Measurements from ENCODE around the gene CLIP2. TPM values are rescaled to one million over a fixed set of nuclear protein-coding genes. Genes with fewer than 3 reads are reported as not detected.
"Not testable (repeated sequence)": the region's sequence is repeated elsewhere in the genome, so short reads cannot be mapped to it uniquely, and the experiment has no call there.

The CLIP2 gene
- total and polyA plus RNA-seq, 2 donors: 19.7 to 19.9 TPM

DNA sequence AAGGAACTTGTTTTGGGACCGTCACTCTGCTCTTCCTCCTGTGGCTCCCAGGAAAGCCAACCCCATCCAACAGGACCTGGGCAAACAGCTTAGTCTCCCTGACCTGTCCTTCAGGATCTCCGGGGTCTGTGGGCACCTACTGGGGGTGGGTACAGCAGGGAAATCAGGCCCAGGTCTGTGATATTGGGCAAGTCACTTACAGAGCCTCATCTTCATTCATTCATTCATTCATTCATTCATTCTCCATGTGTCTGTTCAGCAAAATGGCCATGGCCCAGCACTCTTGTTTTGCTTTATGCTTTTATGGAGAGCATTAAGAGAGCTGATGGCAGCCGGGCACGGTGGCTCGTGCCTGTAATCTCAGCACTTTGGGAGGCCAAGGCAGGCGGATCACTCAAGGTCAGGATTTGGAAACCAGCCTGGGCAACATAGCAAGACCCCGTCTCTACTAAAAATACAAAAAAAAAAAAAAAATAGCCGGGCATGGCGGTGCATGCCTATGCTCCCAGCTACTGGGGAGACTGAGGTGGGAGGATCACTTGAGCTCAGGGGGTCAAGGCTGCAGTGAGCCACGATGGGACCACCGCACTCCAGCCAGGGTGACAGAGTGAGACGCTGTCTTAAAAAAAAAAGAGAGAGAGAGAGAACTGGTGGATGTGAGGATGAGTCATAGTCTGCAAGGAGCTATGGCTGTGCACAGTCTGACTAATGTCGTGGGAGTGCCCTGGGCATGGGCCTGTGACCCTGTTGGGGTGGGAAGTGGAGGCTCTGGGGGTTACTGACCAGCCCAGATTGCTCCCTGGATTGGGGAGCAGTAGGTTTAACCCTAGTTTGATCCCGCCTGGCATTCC is 54.3 kb downstream of the CLIP2 start:
- no peak overlapping the region for H3K27ac ChIP-seq (ENCODE audit: low read depth)
- H3K4me3 ChIP-seq (ENCODE audit: low read depth, low read length): no peak overlapping the region
- no peaks in the 10 kb centered on the region for H3K4me1 ChIP-seq (ENCODE audit: insufficient read depth)
- WGBS: 82% methylated on average over 14 of the region's 14 CpGs
- no peak for DNase-seq (ENCODE audit: extremely low spot score)
- no peaks in the 10 kb centered on the region for H3K36me3 ChIP-seq (ENCODE audit: insufficient read depth)

GRCh38 chr7:74344132-74344496 is 54.9 kb downstream of the CLIP2 start:
- Histone ChIP-seq H3K4me1 (ENCODE audit: insufficient read depth) (no peaks in the 10 kb centered on the region), H3K36me3 (ENCODE audit: insufficient read depth) (no peaks in the 10 kb centered on the region), H3K27ac (ENCODE audit: low read depth) (no peak overlapping the region), H3K4me3 (ENCODE audit: low read depth, low read length) (no peak overlapping the region)
- no peak for DNase-seq (ENCODE audit: extremely low spot score)
- 97% methylated on average over 2 of the region's 2 CpGs for WGBS

- no peaks in the 10 kb centered on the region for H3K4me1 ChIP-seq (ENCODE audit: insufficient read depth)
- H3K36me3 ChIP-seq (ENCODE audit: insufficient read depth): no peaks in the 10 kb centered on the region
- 81% methylated on average over 2 of the region's 2 CpGs for WGBS
- no peak overlapping the region for H3K4me3 ChIP-seq (ENCODE audit: low read depth, low read length)
- DNase-seq (ENCODE audit: extremely low spot score): no peak
- H3K27ac ChIP-seq (ENCODE audit: low read depth): no peak overlapping the region
Observed at GRCh38 chr7:74344786-74345185, 55.6 kb downstream of the CLIP2 start.

- 97% methylated on average over 2 of the region's 2 CpGs for WGBS
- no peak overlapping the region for H3K4me3 ChIP-seq (ENCODE audit: low read depth, low read length)
- H3K36me3 ChIP-seq (ENCODE audit: insufficient read depth): no peaks in the 10 kb centered on the region
- H3K27ac ChIP-seq (ENCODE audit: low read depth): no peak overlapping the region
- H3K4me1 ChIP-seq (ENCODE audit: insufficient read depth): no peaks in the 10 kb centered on the region
- no peak for DNase-seq (ENCODE audit: extremely low spot score)
Observed at GRCh38 chr7:74345970-74346369, 56.8 kb downstream of the CLIP2 start.

DNA sequence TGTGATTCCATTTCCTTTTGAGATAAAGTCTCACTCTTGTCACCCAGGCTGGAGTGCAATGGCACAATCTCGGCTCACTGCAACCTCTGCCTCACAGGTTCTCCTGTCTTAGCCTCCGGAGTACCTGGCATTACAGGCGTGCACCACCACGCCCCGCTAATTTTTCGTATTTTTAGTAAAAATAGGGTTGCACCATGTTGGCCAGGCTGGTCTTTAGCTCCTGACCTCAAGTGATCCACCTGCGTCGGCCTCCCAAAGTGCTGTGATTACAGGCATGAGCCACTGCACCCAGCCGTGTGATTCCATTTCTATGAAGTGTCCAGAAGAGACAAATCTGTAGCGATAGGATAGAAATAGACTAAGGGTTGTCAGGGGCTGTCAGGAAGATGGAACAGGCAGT is 60.4 kb downstream of the CLIP2 start:
- no peaks in the 10 kb centered on the region for H3K36me3 ChIP-seq (ENCODE audit: insufficient read depth)
- no peak for DNase-seq (ENCODE audit: extremely low spot score)
- H3K4me3 ChIP-seq (ENCODE audit: low read depth, low read length): no peak overlapping the region
- no peaks in the 10 kb centered on the region for H3K4me1 ChIP-seq (ENCODE audit: insufficient read depth)
- WGBS: 96% methylated on average over 10 of the region's 10 CpGs
- H3K27ac ChIP-seq (ENCODE audit: low read depth): no peak overlapping the region

DNA sequence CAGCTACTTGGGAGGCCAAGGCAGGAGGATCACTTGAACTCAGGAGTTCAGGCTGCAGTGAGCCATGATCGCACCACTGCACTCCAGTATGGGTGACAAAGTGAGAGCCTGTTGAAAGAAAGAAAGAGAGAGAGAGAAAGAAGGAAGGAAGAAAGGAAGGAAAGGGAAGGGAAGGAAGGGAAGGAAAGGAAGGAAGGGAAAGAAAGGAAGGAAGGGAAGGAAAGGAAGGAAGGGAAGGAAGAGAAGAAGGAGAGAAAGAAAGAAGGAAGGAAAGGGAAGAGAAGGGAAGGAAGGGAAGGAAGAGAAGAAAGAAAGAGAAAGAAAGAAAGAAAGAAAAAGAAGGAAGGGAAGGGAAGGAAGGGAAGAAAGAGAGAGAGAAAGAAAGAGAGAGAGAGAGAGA is 61.5 kb downstream of the CLIP2 start:
- H3K4me3 ChIP-seq (ENCODE audit: low read depth, low read length): no peak overlapping the region
- no peak for DNase-seq (ENCODE audit: extremely low spot score)
- no peaks in the 10 kb centered on the region for H3K4me1 ChIP-seq (ENCODE audit: insufficient read depth)
- no peak overlapping the region for H3K27ac ChIP-seq (ENCODE audit: low read depth)
- H3K36me3 ChIP-seq (ENCODE audit: insufficient read depth): no peaks in the 10 kb centered on the region
- WGBS: 98% methylated on average over 1 of the region's 1 CpG

DNA sequence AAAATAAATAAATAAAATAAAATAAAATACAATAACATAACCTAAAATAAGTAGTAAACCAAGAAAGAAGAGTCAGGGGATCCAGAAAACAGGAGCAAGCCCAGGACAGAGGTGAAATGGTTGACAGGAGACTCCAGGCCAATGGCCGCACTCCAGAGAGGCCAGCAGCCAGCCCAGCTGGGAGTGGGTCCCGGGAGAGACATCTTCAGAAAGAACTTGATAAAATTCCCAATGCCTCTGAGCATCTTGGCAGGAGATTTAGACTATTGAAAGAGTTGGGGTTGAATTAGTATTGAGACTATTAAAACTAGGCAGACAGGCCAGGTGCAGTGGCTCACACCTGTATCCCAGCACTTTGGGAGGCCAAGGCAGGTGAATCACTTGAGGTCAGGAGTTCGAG is 62.6 kb downstream of the CLIP2 start:
- DNase-seq (ENCODE audit: extremely low spot score): no peak
- Histone ChIP-seq H3K27ac (ENCODE audit: low read depth) (no peak overlapping the region), H3K4me1 (ENCODE audit: insufficient read depth) (no peaks in the 10 kb centered on the region), H3K36me3 (ENCODE audit: insufficient read depth) (no peaks in the 10 kb centered on the region), H3K4me3 (ENCODE audit: low read depth, low read length) (no peak overlapping the region)
- WGBS: 80% methylated on average over 3 of the region's 3 CpGs

GRCh38 chr7:74352551-74353138 is 63.4 kb downstream of the CLIP2 start:
- not testable (repeated sequence) for H3K36me3 ChIP-seq (ENCODE audit: insufficient read depth); H3K27ac ChIP-seq (ENCODE audit: low read depth); H3K4me1 ChIP-seq (ENCODE audit: insufficient read depth); H3K4me3 ChIP-seq (ENCODE audit: low read depth, low read length); DNase-seq (ENCODE audit: extremely low spot score)
- WGBS: 87% methylated on average over 4 of the region's 4 CpGs

GRCh38 chr7:74354009-74354408 is 64.8 kb downstream of the CLIP2 start:
- no peaks in the 10 kb centered on the region for H3K4me1 ChIP-seq (ENCODE audit: insufficient read depth)
- no peak overlapping the region for H3K27ac ChIP-seq (ENCODE audit: low read depth)
- no peak for DNase-seq (ENCODE audit: extremely low spot score)
- 97% methylated on average over 6 of the region's 6 CpGs for WGBS
- H3K4me3 ChIP-seq (ENCODE audit: low read depth, low read length): no peak overlapping the region
- no peaks in the 10 kb centered on the region for H3K36me3 ChIP-seq (ENCODE audit: insufficient read depth)

DNA sequence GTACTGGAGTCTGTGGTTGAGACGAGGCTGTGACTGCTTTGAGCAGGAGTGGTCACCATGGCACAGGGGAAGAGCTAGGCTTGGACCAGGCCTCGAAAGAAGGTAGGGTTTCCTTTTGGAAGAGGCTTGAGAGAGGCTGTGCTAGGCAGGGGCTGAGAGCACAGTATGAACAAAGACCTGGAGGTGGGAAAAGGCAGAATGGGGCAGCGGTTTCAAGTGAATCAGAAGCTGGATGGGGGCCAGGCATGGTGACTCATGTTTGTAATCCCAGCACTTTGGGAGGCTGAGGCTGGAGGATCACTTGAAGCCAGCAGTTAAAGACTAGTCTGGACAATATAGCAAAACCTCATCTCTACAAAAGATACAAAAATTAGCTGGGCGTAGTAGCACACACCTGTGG is 65.9 kb downstream of the CLIP2 start:
- Histone ChIP-seq H3K36me3 (ENCODE audit: insufficient read depth) (no peaks in the 10 kb centered on the region), H3K4me1 (ENCODE audit: insufficient read depth) (no peaks in the 10 kb centered on the region), H3K27ac (ENCODE audit: low read depth) (no peak overlapping the region), H3K4me3 (ENCODE audit: low read depth, low read length) (no peak overlapping the region)
- WGBS: 81% methylated on average over 4 of the region's 4 CpGs
- DNase-seq (ENCODE audit: extremely low spot score): no peak

- 96% methylated on average over 10 of the region's 10 CpGs for WGBS
- H3K4me3 ChIP-seq (ENCODE audit: low read depth, low read length): no peak overlapping the region
- H3K27ac ChIP-seq (ENCODE audit: low read depth): no peak overlapping the region
- no peaks in the 10 kb centered on the region for H3K4me1 ChIP-seq (ENCODE audit: insufficient read depth)
- no peaks in the 10 kb centered on the region for H3K36me3 ChIP-seq (ENCODE audit: insufficient read depth)
- no peak for DNase-seq (ENCODE audit: extremely low spot score)
Observed at GRCh38 chr7:74356589-74357315, 67.5 kb downstream of the CLIP2 start.

DNA sequence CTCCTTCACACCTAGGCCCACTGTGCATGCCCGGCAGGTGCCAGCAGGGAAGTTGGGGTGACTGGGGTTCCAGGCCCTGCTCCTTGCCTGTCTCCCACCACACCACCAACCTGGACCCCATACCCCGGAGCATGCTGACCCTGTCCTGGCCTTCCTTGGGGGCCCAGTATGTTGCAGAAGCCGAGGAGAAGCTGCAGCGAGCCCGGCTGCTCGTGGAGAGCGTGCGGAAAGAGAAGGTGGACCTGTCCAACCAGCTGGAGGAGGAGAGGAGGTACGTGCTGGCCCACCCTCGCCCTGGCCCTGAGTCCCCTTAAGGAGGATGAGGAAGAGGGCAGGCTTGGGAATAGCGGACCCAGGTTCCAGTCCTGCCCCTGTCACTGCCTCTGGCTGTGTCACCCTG is 70.8 kb downstream of the CLIP2 start:
- H3K36me3 ChIP-seq (ENCODE audit: insufficient read depth): no peaks in the 10 kb centered on the region

DNA sequence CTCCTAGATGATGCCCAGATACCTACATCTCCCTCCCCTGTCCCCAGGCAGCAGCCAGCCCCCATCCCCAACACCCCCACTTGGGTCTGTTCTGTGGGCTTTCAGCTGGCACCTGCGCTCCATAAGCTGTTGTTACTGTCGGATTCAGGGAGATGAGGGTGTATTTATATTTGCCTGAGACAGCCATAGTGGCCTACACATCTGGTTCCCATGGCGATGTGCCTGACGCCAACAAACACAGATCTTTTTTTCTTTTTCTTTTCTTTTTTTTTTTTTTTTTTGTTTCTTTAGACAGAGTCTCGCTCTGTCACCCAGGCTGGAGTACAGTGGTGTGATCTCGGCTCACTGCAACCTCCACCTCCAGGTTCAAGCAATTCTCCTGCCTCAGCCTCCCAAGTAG is 73.1 kb downstream of the CLIP2 start:
- Histone ChIP-seq H3K27ac (ENCODE audit: low read depth) (no peak overlapping the region), H3K36me3 (ENCODE audit: insufficient read depth) (no peaks in the 10 kb centered on the region), H3K4me1 (ENCODE audit: insufficient read depth) (no peaks in the 10 kb centered on the region), H3K4me3 (ENCODE audit: low read depth, low read length) (no peak overlapping the region)
- 79% methylated on average over 6 of the region's 6 CpGs for WGBS
- DNase-seq (ENCODE audit: extremely low spot score): no peak

More for the DNA sequence above, 70.8 kb downstream of the CLIP2 start:
- Histone ChIP-seq H3K4me3 (ENCODE audit: low read depth, low read length) (no peak overlapping the region), H3K27ac (ENCODE audit: low read depth) (no peak overlapping the region), H3K4me1 (ENCODE audit: insufficient read depth) (no peaks in the 10 kb centered on the region)
- no peak for DNase-seq (ENCODE audit: extremely low spot score)
- WGBS: 93% methylated on average over 11 of the region's 11 CpGs

DNA sequence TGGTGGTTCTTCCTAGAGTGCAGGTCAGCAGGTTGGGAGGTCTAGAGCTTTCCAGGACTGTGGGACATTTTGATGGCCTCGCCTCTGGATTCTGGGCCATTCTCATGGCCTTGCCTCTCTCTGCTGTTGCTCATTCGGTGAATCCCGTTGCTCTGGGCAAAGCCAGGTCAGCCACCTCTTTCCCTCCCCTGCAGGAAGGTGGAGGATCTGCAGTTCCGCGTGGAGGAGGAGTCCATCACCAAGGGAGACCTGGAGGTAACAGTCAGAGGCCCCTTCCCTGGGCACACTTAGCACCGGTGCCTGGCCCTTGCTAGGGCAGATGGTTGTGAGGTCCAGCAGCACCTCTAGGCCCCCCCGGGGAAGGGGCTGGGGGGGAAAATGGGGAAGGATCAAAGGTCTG is 74.9 kb downstream of the CLIP2 start:
- no peaks in the 10 kb centered on the region for H3K4me1 ChIP-seq (ENCODE audit: insufficient read depth)
- WGBS: 78% methylated on average over 7 of the region's 7 CpGs
- H3K27ac ChIP-seq (ENCODE audit: low read depth): no peak overlapping the region
- H3K4me3 ChIP-seq (ENCODE audit: low read depth, low read length): no peak overlapping the region
- DNase-seq (ENCODE audit: extremely low spot score): no peak
- no peaks in the 10 kb centered on the region for H3K36me3 ChIP-seq (ENCODE audit: insufficient read depth)

Data from urinary bladder (tissue), 4 donors.